H9 (cell line): Measurements from ENCODE around the gene CFAP61. TPM values are rescaled to one million over a fixed set of nuclear protein-coding genes. Genes with fewer than 3 reads are reported as not detected.

Source experiments
- DNase-seq: peaks from one replicate; pipeline ENCODE4 v3.0.0-alpha.2; 2017
- H2AFZ ChIP-seq: one replicate; pipeline ENCODE4 v1.6.1; 2013; ENCODE audit warnings: mild to moderate bottlenecking, low read length, control low read depth, moderate library complexity
- H2AK5ac ChIP-seq: 2 replicates; pipeline ENCODE4 v1.6.1; 2013; ENCODE audit warnings: low read length, control low read depth, mixed read lengths; ENCODE audit not compliant: insufficient read length
- H2BK120ac ChIP-seq: one replicate; pipeline ENCODE4 v1.6.1; 2013; ENCODE audit warnings: low read depth, mild to moderate bottlenecking, low read length, control low read depth, inconsistent platforms; ENCODE audit not compliant: poor library complexity, severe bottlenecking
- H2BK12ac ChIP-seq: 2 replicates; pipeline ENCODE4 v1.6.1; 2013; ENCODE audit warnings: low read length, control low read depth, mixed read lengths, low read depth; ENCODE audit not compliant: insufficient read length
- H2BK15ac ChIP-seq: 2 replicates; pipeline ENCODE4 v1.6.1; 2013; ENCODE audit warnings: low read depth, low read length, control low read depth
- H2BK20ac ChIP-seq: one replicate; pipeline ENCODE4 v1.6.1; 2013; ENCODE audit warnings: low read depth, mild to moderate bottlenecking, low read length, control low read depth, inconsistent platforms; ENCODE audit not compliant: poor library complexity, severe bottlenecking
- H2BK5ac ChIP-seq: 2 replicates; pipeline ENCODE4 v1.6.1; 2013; ENCODE audit warnings: low read length, control low read depth, mixed read lengths; ENCODE audit not compliant: insufficient read length
- H3K14ac ChIP-seq: 2 replicates; pipeline ENCODE4 v1.6.1; 2013; ENCODE audit warnings: low read length, control low read depth; ENCODE audit not compliant: insufficient read depth
- H3K18ac ChIP-seq: 2 replicates; pipeline ENCODE4 v1.6.1; 2013; ENCODE audit warnings: low read depth, mild to moderate bottlenecking, mixed read lengths, low read length, control low read depth; ENCODE audit not compliant: insufficient read length
- H3K23ac ChIP-seq: 2 replicates; pipeline ENCODE4 v1.6.1; 2013; ENCODE audit warnings: low read length, control low read depth, mixed read lengths, low read depth; ENCODE audit not compliant: insufficient read length
- H3K23me2 ChIP-seq: 2 replicates; pipeline ENCODE4 v1.6.1; 2013; ENCODE audit warnings: low read depth, mild to moderate bottlenecking, mixed read lengths, low read length, control low read depth; ENCODE audit not compliant: insufficient read length, poor library complexity, severe bottlenecking
- H3K27ac ChIP-seq: 2 replicates; pipeline ENCODE4 v1.5.1; 2013; ENCODE audit warnings: low read length, control low read depth, mixed read lengths, low read depth; ENCODE audit not compliant: insufficient read length
- H3K27me3 ChIP-seq: 2 replicates; pipeline ENCODE4 v1.6.1; 2013; ENCODE audit warnings: low read length, control low read depth, inconsistent platforms; ENCODE audit not compliant: insufficient read depth
- H3K4ac ChIP-seq: 2 replicates; pipeline ENCODE4 v1.6.1; 2013; ENCODE audit warnings: low read depth, mild to moderate bottlenecking, control low read depth, inconsistent platforms, low read length, moderate library complexity
- H3K4me1 ChIP-seq: 2 replicates; pipeline ENCODE4 v1.6.1; 2013; ENCODE audit warnings: low read length, control low read depth, inconsistent platforms; ENCODE audit not compliant: insufficient read depth
- H3K4me2 ChIP-seq: 2 replicates; pipeline ENCODE4 v1.6.1; 2013; ENCODE audit warnings: low read length, control low read depth, mixed read lengths; ENCODE audit not compliant: insufficient read length, insufficient read depth
- H3K56ac ChIP-seq: 2 replicates; pipeline ENCODE4 v1.6.1; 2013; ENCODE audit warnings: low read depth, mild to moderate bottlenecking, mixed read lengths, low read length, control low read depth; ENCODE audit not compliant: insufficient read length
- H3K79me1 ChIP-seq: 2 replicates; pipeline ENCODE4 v1.6.1; 2013; ENCODE audit warnings: low read depth, mild to moderate bottlenecking, moderate library complexity, low read length, control low read depth, inconsistent platforms; ENCODE audit not compliant: insufficient read depth, poor library complexity, severe bottlenecking
- H3K79me2 ChIP-seq: 2 replicates; pipeline ENCODE4 v1.6.1; 2013; ENCODE audit warnings: low read length, control low read depth, inconsistent platforms; ENCODE audit not compliant: insufficient read depth
- H3K9ac ChIP-seq: 2 replicates; pipeline ENCODE4 v1.6.1; 2013; ENCODE audit warnings: low read length, control low read depth, mixed read lengths; ENCODE audit not compliant: insufficient read length; ENCODE audit errors: extremely low read depth
- H3K9me3 ChIP-seq: one replicate; pipeline ENCODE4 v1.6.1; 2013; ENCODE audit warnings: low read depth, low read length, inconsistent platforms; ENCODE audit not compliant: control insufficient read depth
- H3T11ph ChIP-seq: one replicate; pipeline ENCODE4 v1.6.1; 2013; ENCODE audit warnings: mild to moderate bottlenecking, low read length, control low read depth, inconsistent platforms
- H4K20me1 ChIP-seq: one replicate; pipeline ENCODE4 v1.6.1; 2013; ENCODE audit not compliant: control insufficient read depth, insufficient read length, insufficient read depth
- H4K5ac ChIP-seq: 2 replicates; pipeline ENCODE4 v1.6.1; 2013; ENCODE audit warnings: low read depth, mild to moderate bottlenecking, mixed read lengths, low read length, control low read depth; ENCODE audit not compliant: insufficient read length
- H4K8ac ChIP-seq: replicated peaks from 2 replicates; pipeline ENCODE4 v1.6.1; 2013; ENCODE audit warnings: low read length, control low read depth, mixed read lengths, low read depth; ENCODE audit not compliant: insufficient read length
- H4K91ac ChIP-seq: 2 replicates; pipeline ENCODE4 v1.6.1; 2013; ENCODE audit warnings: low read depth, mild to moderate bottlenecking, moderate library complexity, mixed read lengths, low read length, control low read depth; ENCODE audit not compliant: insufficient read length
- H3K27ac Mint-ChIP-seq, 3 experiments: 2 replicates in 2 of 3; 3 replicates in 1 of 3; pipeline ENCODE4 v1.8.0; 2020 to 2021; ENCODE audit warnings: mixed read lengths in 3 of 3, mild to moderate bottlenecking in 1 of 3, moderate library complexity in 1 of 3
- H3K27me3 Mint-ChIP-seq: 2 replicates; pipeline ENCODE4 v1.8.0; 2021; ENCODE audit warnings: low read depth, mild to moderate bottlenecking, moderate library complexity, mixed read lengths
- H3K36me3 Mint-ChIP-seq, 3 experiments: 2 replicates in 2 of 3; 3 replicates in 1 of 3; pipeline ENCODE4 v1.8.0; 2020 to 2021; ENCODE audit warnings: low read depth in 3 of 3, mixed read lengths in 3 of 3; ENCODE audit not compliant: insufficient read depth in 1 of 3
- H3K4me1 Mint-ChIP-seq, 2 experiments: 2 replicates each; pipeline ENCODE4 v1.8.0; 2020; ENCODE audit warnings: mixed read lengths in 2 of 2
- H3K4me3 Mint-ChIP-seq, 2 experiments: 2 replicates in 1 of 2; 3 replicates in 1 of 2; pipeline ENCODE4 v1.8.0; 2020 to 2021; ENCODE audit warnings: mild to moderate bottlenecking in 2 of 2, mixed read lengths in 2 of 2, moderate library complexity in 1 of 2
- H3K9me3 Mint-ChIP-seq, 2 experiments: 2 replicates in 1 of 2; 3 replicates in 1 of 2; pipeline ENCODE4 v1.8.0; 2020; ENCODE audit warnings: mild to moderate bottlenecking in 2 of 2, mixed read lengths in 2 of 2, moderate library complexity in 1 of 2
- CTCF ChIP-seq: fragments of 200-600 bp; sonication (generic); conservative IDR thresholded peaks from 3 replicates; pipeline ENCODE4 v1.8.0; 2021; ENCODE audit warnings: antibody characterized with exemption, mild to moderate bottlenecking
- WGBS: extraction: QIAGEN DNeasy Blood & Tissue Kit; methylation state at CpG from one replicate; pipeline ENCODE4 v1.1.7; 2013; ENCODE audit warnings: missing lambda C conversion rate, low lambda C conversion rate, mixed read lengths; ENCODE audit not compliant: insufficient read length; ENCODE audit errors: extremely low coverage; 5-methylcytosine and 5-hydroxymethylcytosine counted together
- total RNA-seq: library from RNA; stranded (reverse); gene quantifications from 2 replicates; pipeline ENCODE4 v1.2.1, GENCODE V29; 2021

Gene CFAP61
- total RNA-seq, 1 experiment from 2014 or later, result 0.44 TPM

- H4K91ac ChIP-seq, result no peak overlapping the region
- peaks cover 24% of the 10 kb centered on the region for H3K27me3 ChIP-seq
- no peak overlapping the region for H3K4ac ChIP-seq
- no peaks in the 10 kb centered on the region for H3K79me1 ChIP-seq
- H3K27ac ChIP-seq, result no peak overlapping the region
- H2AFZ ChIP-seq, result no peak overlapping the region
- Mint-ChIP-seq H3K27ac (no peak overlapping the region), H3K4me3 (no peak overlapping the region), H3K4me1 (peaks cover 31 to 36% of the 10 kb centered on the region in 2 experiments), H3K36me3 (peaks cover 0 to 8% (median under 1%) of the 10 kb centered on the region in 3 experiments; a peak in 3 of 7 replicates), H3K27me3 (peaks cover 73% of the 10 kb centered on the region), H3K9me3 (peaks cover 12 to 21% of the 10 kb centered on the region in 2 experiments; a peak in 4 of 5 replicates)
- WGBS, result no CpG with 5 or more reads among the region's 6 CpGs
- no peak overlapping the region for H3K56ac ChIP-seq
- no peaks in the 10 kb centered on the region for H3K4me1 ChIP-seq
- no peak overlapping the region for H4K8ac ChIP-seq
- H3K4me2 ChIP-seq, result no peak overlapping the region
- no peak overlapping the region for H3T11ph ChIP-seq
- H2BK5ac ChIP-seq, result no peak overlapping the region
- no peak overlapping the region for H2BK20ac ChIP-seq
- no peaks in the 10 kb centered on the region for H3K9me3 ChIP-seq
- no peak overlapping the region for H2BK12ac ChIP-seq
- no peak overlapping the region for H2BK15ac ChIP-seq
- H3K14ac ChIP-seq, result no peak overlapping the region
- no peak overlapping the region for H4K5ac ChIP-seq
- no peak overlapping the region for H3K18ac ChIP-seq
- TF ChIP-seq CTCF, result peak; percentile 86
- H3K79me2 ChIP-seq, result no peaks in the 10 kb centered on the region
- H3K9ac ChIP-seq, result no peak overlapping the region
- no peak overlapping the region for H3K23ac ChIP-seq
- peak; percentile 52 for DNase-seq
- peaks cover 20% of the 10 kb centered on the region for H3K23me2 ChIP-seq
- H2AK5ac ChIP-seq, result no peak overlapping the region
- no peaks in the 10 kb centered on the region for H4K20me1 ChIP-seq
- no peak overlapping the region for H2BK120ac ChIP-seq
Observed at GRCh38 chr20:20360464-20360863, 308.1 kb downstream of the CFAP61 start.
